NB4 (cell line): Measurements from ENCODE around the gene LIPA.
"Not testable (repeated sequence)": the region's sequence is repeated elsewhere in the genome, so short reads cannot be mapped to it uniquely, and the experiment has no call there.

Experiments
- CTCF ChIP-seq: IDR thresholded peaks from one replicate; pipeline ENCODE4 v1.5.1; 2012; ENCODE audit warnings: low read depth, low read length
- MYC ChIP-seq: IDR thresholded peaks from 2 replicates; pipeline ENCODE4 v1.6.1; 2011; ENCODE audit warnings: low read depth, low read length
- POLR2A ChIP-seq: IDR thresholded peaks from 2 replicates; pipeline ENCODE4 v1.6.1; 2011; ENCODE audit warnings: mild to moderate bottlenecking; ENCODE audit not compliant: insufficient read length; ENCODE audit errors: extremely low read depth

- not testable (repeated sequence) for TF ChIP-seq CTCF, POLR2A, MYC
Observed at GRCh38 chr10:89247623-89248022, 4.0 kb downstream of the LIPA start.
